A673 (cell line): ENCODE data around the gene LRRC38. TPM values are rescaled to one million over a fixed set of nuclear protein-coding genes. Genes with fewer than 3 reads are reported as not detected.

ENCODE experiments used
- BruUV-seq: library from RNA; stranded (reverse); fragments of 400-500 nt; replicated peaks from 2 replicates; lab custom pipeline; 2021; lab: Mats Ljungman, UMichigan
- CTCF ChIA-PET: fragments of 300-600 bp; sonication (Branson Sonifier 250); formaldehyde crosslinking; loops from one replicate; lab custom pipeline; 2022; ENCODE audit warnings: antibody characterized with exemption; lab: Charles Lee
- POLR2A ChIA-PET: fragments of 300-600 bp; sonication (Branson Sonifier 250); formaldehyde crosslinking; loops from one replicate; lab custom pipeline; 2022; ENCODE audit warnings: antibody characterized with exemption; ENCODE audit not compliant: low non-redundant PET; lab: Charles Lee
- DNase-seq: peaks from one replicate; pipeline ENCODE4 v3.0.0-alpha.2; 2015; ENCODE audit warnings: low spot score
- H3K27ac ChIP-seq: fragments of 200-600 bp; sonication (generic); 2 replicates; pipeline ENCODE4 v1.5.1; 2016; ENCODE audit warnings: mixed run types, low read depth, mild to moderate bottlenecking, mixed read lengths, antibody characterized with exemption, low read length; ENCODE audit not compliant: poor library complexity, severe bottlenecking
- H3K27me3 ChIP-seq: fragments of 200-600 bp; sonication (generic); replicated peaks from 2 replicates; pipeline ENCODE4 v1.6.1; 2017; ENCODE audit warnings: mixed run types, low read depth, mild to moderate bottlenecking, mixed read lengths, antibody characterized with exemption, low read length; ENCODE audit not compliant: insufficient read depth, poor library complexity
- H3K36me3 ChIP-seq: fragments of 200-600 bp; sonication (generic); 2 replicates; pipeline ENCODE4 v1.6.1; 2016; ENCODE audit warnings: mixed run types, mild to moderate bottlenecking, mixed read lengths, antibody characterized with exemption, low read length; ENCODE audit not compliant: insufficient read depth, poor library complexity, severe bottlenecking
- H3K4me1 ChIP-seq: fragments of 200-600 bp; sonication (generic); 2 replicates; pipeline ENCODE4 v1.6.1; 2017; ENCODE audit warnings: mixed run types, mild to moderate bottlenecking, mixed read lengths, antibody characterized with exemption, low read length; ENCODE audit not compliant: insufficient read depth, poor library complexity, severe bottlenecking
- H3K4me3 ChIP-seq: fragments of 200-600 bp; sonication (generic); 2 replicates; pipeline ENCODE4 v1.5.1; 2016; ENCODE audit warnings: low read depth, mixed run types, mild to moderate bottlenecking, mixed read lengths, low read length; ENCODE audit not compliant: poor library complexity, severe bottlenecking
- H3K9me3 ChIP-seq: fragments of 200-600 bp; sonication (generic); 2 replicates; pipeline ENCODE4 v1.6.1; 2016; ENCODE audit warnings: mixed run types, low read depth, mild to moderate bottlenecking, mixed read lengths, antibody characterized with exemption, low read length; ENCODE audit not compliant: poor library complexity, severe bottlenecking
- CTCF ChIP-seq: fragments of 300-800, 200-600 bp; sonication (generic); conservative IDR thresholded peaks from 2 replicates; pipeline ENCODE4 v1.5.1; 2017; ENCODE audit warnings: low read depth, mild to moderate bottlenecking, antibody characterized with exemption, low read length, moderate library complexity, mixed read lengths
- EZH2 ChIP-seq: fragments of 200-600 bp; sonication (generic); IDR thresholded peaks from 2 replicates; pipeline ENCODE4 v1.6.1; 2017; ENCODE audit warnings: borderline replicate concordance, low read depth, mild to moderate bottlenecking, mixed read lengths, antibody characterized with exemption, low read length; ENCODE audit not compliant: poor library complexity, severe bottlenecking
- intact Hi-C: fragments of 100-400 bp; cut with micrococcal nuclease; formaldehyde crosslinking; loops from one replicate; pipeline ENCODE4 v1.10.0; 2022; ENCODE audit not compliant: unreplicated experiment
- total RNA-seq: library from RNA; stranded (reverse); gene quantifications from 2 replicates; pipeline ENCODE4 v1.2.3, GENCODE V29; 2021

The LRRC38 gene
- total RNA-seq, 1 experiment from 2014 or later = not detected

- intact Hi-C loops = no loop called here
- POLR2A ChIA-PET = no interaction called here
- H3K9me3 ChIP-seq = no peaks in the 10 kb centered on the region
- no peaks in the 10 kb centered on the region for H3K36me3 ChIP-seq
- no peak overlapping the region for H3K4me3 ChIP-seq
- no peaks in the 10 kb centered on the region for H3K4me1 ChIP-seq
- H3K27me3 ChIP-seq = no peaks in the 10 kb centered on the region
- CTCF ChIA-PET = no interaction called here
- BruUV-seq = no TSS peak
- no peak for DNase-seq
- no peak overlapping the region for H3K27ac ChIP-seq
- TF ChIP-seq EZH2 = no peak
These were observed 42.5 kb upstream of the LRRC38 start for GRCh38 chr1:13556224-13556764.

GRCh38 chr1:13554798-13555197, 41.0 kb upstream of the LRRC38 start:
- H3K4me3 ChIP-seq = no peak overlapping the region
- H3K36me3 ChIP-seq = no peaks in the 10 kb centered on the region
- intact Hi-C loops = no loop called here
- no peaks in the 10 kb centered on the region for H3K4me1 ChIP-seq
- no TSS peak for BruUV-seq
- POLR2A ChIA-PET = no interaction called here
- CTCF ChIA-PET = no interaction called here
- no peak for TF ChIP-seq CTCF
- no peak for TF ChIP-seq EZH2
- no peaks in the 10 kb centered on the region for H3K27me3 ChIP-seq
- no peak for DNase-seq
- no peak overlapping the region for H3K27ac ChIP-seq
- no peaks in the 10 kb centered on the region for H3K9me3 ChIP-seq

- intact Hi-C loops = no loop called here
- POLR2A ChIA-PET = no interaction called here
These were observed 36.9 kb upstream of the LRRC38 start for GRCh38 chr1:13550663-13551062.

More at GRCh38 chr1:13550663-13551062, 36.9 kb upstream of the LRRC38 start:
- CTCF ChIA-PET = no interaction called here
- Histone ChIP-seq H3K4me1 (no peaks in the 10 kb centered on the region), H3K4me3 (no peak overlapping the region), H3K27me3 (no peaks in the 10 kb centered on the region), H3K27ac (no peak overlapping the region), H3K36me3 (no peaks in the 10 kb centered on the region), H3K9me3 (no peaks in the 10 kb centered on the region)
- no peak for TF ChIP-seq CTCF
- no peak for TF ChIP-seq EZH2
- no peak for DNase-seq
- BruUV-seq = no TSS peak
